Breast epithelium (tissue), 4 donors: Measurements from ENCODE around the gene CACNA2D4. TPM values are rescaled to one million over a fixed set of nuclear protein-coding genes. Genes with fewer than 3 reads are reported as not detected.

Source experiments
- DNase-seq, 2 donors: peaks; one replicate each; pipeline ENCODE4 v3.0.0-alpha.2; 2019; ENCODE audit warnings: low spot score in 2 of 2
- H3K27ac ChIP-seq, 2 donors: fragments of 200-600 bp; sonication (generic) in 1 of 2; one replicate each; pipeline ENCODE4 v1.5.1; 2016 to 2019; ENCODE audit warnings: mild to moderate bottlenecking in 1 of 2
- H3K27me3 ChIP-seq, 2 donors: fragments of 200-600 bp; sonication (generic) in 1 of 2; one replicate each; pipeline versions ENCODE4 v1.5.1 to v1.6.0; 2017 to 2019; ENCODE audit warnings: control low read depth in 1 of 2, mild to moderate bottlenecking in 1 of 2
- H3K36me3 ChIP-seq: fragments of 200-600 bp; one replicate; pipeline ENCODE4 v1.5.1; 2019
- H3K4me1 ChIP-seq, 2 donors: fragments of 200-600 bp; sonication (generic); one replicate each; pipeline ENCODE4 v1.5.1; 2016 to 2019; ENCODE audit warnings: control low read depth in 1 of 2
- H3K4me3 ChIP-seq, 3 donors: fragments of 200-600 bp; sonication (generic); 1 replicate in 2 of 3; 2 replicates in 1 of 3; pipeline ENCODE4 v1.5.1; 2016 to 2019; ENCODE audit warnings: mild to moderate bottlenecking in 3 of 3, moderate library complexity in 2 of 3
- H3K9me3 ChIP-seq, 2 donors: fragments of 200-600 bp; sonication (generic) in 1 of 2; one replicate each; pipeline ENCODE4 v1.5.1; 2016 to 2019; ENCODE audit warnings: control low read depth in 1 of 2
- CTCF ChIP-seq, 3 donors: fragments of 450-650 bp; IDR thresholded peaks; one replicate each; pipeline ENCODE4 v1.5.1; 2016 to 2017; ENCODE audit warnings: antibody characterized with exemption in 3 of 3, mild to moderate bottlenecking in 3 of 3, moderate library complexity in 3 of 3
- POLR2A ChIP-seq: fragments of 450-650 bp; IDR thresholded peaks from one replicate; pipeline ENCODE4 v1.6.1; 2016; ENCODE audit warnings: antibody characterized with exemption, mild to moderate bottlenecking, moderate library complexity
- POLR2AphosphoS5 ChIP-seq, 3 donors: sonication (generic); formaldehyde crosslinking; IDR thresholded peaks; one replicate each; pipeline ENCODE4 v1.6.1; 2017; ENCODE audit warnings: antibody characterized with exemption in 3 of 3
- intact Hi-C: fragments of 100-400 bp; cut with DNase I; formaldehyde crosslinking; loops from one replicate; pipeline ENCODE4 v1.15.1; 2023; ENCODE audit warnings: low total_unique reads
- total RNA-seq, 3 donors: library from RNA; depleted of rRNA; stranded (reverse); fragments of >200 nt; gene quantifications; one replicate each; pipeline ENCODE4 v1.1.0, GENCODE V29; 2016

Gene CACNA2D4
- total RNA-seq, 3 donors from 2014 or later, result 3.2 to 10.2 (median 3.3) TPM

- Histone ChIP-seq H3K36me3 (no peaks in the 10 kb centered on the region), H3K4me1 (no peaks in the 10 kb centered on the region), H3K27me3 (no peaks in the 10 kb centered on the region), H3K9me3 (no peaks in the 10 kb centered on the region), H3K27ac (no peak overlapping the region), H3K4me3 (peak overlapping the region in 1 of 3 donors; percentile 11)
- TF ChIP-seq POLR2AphosphoS5 (IDR thresholded peaks at IDR 0.05) (peak in 2 of 3 donors; percentile 36 to 77), POLR2A (no peak), CTCF (IDR thresholded peaks at IDR 0.05) (no peak)
- intact Hi-C loops, result no loop called here
- DNase-seq, result peak; percentile 79 to 86
Observed at GRCh38 chr12:1804545-1805332, 113.7 kb downstream of the CACNA2D4 start.

GRCh38 chr12:1803736-1804135 is 114.7 kb downstream of the CACNA2D4 start:
- no peaks in the 10 kb centered on the region for H3K4me1 ChIP-seq
- intact Hi-C loops, result no loop called here

GRCh38 chr12:1801303-1801975 is 117.0 kb downstream of the CACNA2D4 start:
- TF ChIP-seq CTCF (IDR thresholded peaks at IDR 0.05) (no peak), POLR2AphosphoS5 (IDR thresholded peaks at IDR 0.05) (no peak), POLR2A (no peak)
- no peaks in the 10 kb centered on the region for H3K9me3 ChIP-seq
- intact Hi-C loops, result no loop called here
- H3K27me3 ChIP-seq, result no peaks in the 10 kb centered on the region
- H3K27ac ChIP-seq, result no peak overlapping the region
- H3K4me3 ChIP-seq, result no peak overlapping the region
- no peaks in the 10 kb centered on the region for H3K36me3 ChIP-seq
- DNase-seq, result no peak
- H3K4me1 ChIP-seq, result no peaks in the 10 kb centered on the region

More at GRCh38 chr12:1803736-1804135, 114.7 kb downstream of the CACNA2D4 start:
- H3K4me3 ChIP-seq, result no peak overlapping the region
- H3K36me3 ChIP-seq, result no peaks in the 10 kb centered on the region
- H3K9me3 ChIP-seq, result no peaks in the 10 kb centered on the region
- peak in 1 of 2 donors; percentile 6 for DNase-seq
- no peak for TF ChIP-seq CTCF (IDR thresholded peaks at IDR 0.05)
- TF ChIP-seq POLR2A, result no peak
- no peak for TF ChIP-seq POLR2AphosphoS5 (IDR thresholded peaks at IDR 0.05)
- H3K27me3 ChIP-seq, result no peaks in the 10 kb centered on the region
- no peak overlapping the region for H3K27ac ChIP-seq

- intact Hi-C loops, result no loop called here
- TF ChIP-seq POLR2A (no peak), CTCF (IDR thresholded peaks at IDR 0.05) (peak in 1 of 3 donors; percentile 30)
- DNase-seq, result no peak
Observed at GRCh38 chr12:1800401-1801302, 117.8 kb downstream of the CACNA2D4 start.

More at GRCh38 chr12:1800401-1801302, 117.8 kb downstream of the CACNA2D4 start:
- Histone ChIP-seq H3K27me3 (no peaks in the 10 kb centered on the region), H3K36me3 (no peaks in the 10 kb centered on the region), H3K4me1 (peaks cover 2 to 3% of the 10 kb centered on the region in 2 donors), H3K27ac (no peak overlapping the region), H3K9me3 (no peaks in the 10 kb centered on the region), H3K4me3 (no peak overlapping the region)
